Vagina (tissue), 2 donors: ENCODE measurements around the gene ARHGAP6. TPM values are rescaled to one million over a fixed set of nuclear protein-coding genes. Genes with fewer than 3 reads are reported as not detected.

Experiments used
- DNase-seq, 2 donors: peaks; one replicate each; pipeline ENCODE4 v3.0.0-alpha.2; 2017; ENCODE audit errors: extremely low spot score in 2 of 2
- H3K27ac ChIP-seq: fragments of 200-600 bp; sonication (generic); one replicate; pipeline ENCODE4 v1.5.1; 2019
- H3K27me3 ChIP-seq: fragments of 200-600 bp; sonication (generic); one replicate; pipeline ENCODE4 v1.5.1; 2019
- H3K36me3 ChIP-seq, 2 donors: fragments of 200-600 bp; sonication (generic); one replicate each; pipeline ENCODE4 v1.5.1; 2017 to 2019
- H3K4me1 ChIP-seq: fragments of 200-600 bp; sonication (generic); one replicate; pipeline ENCODE4 v1.5.1; 2019
- H3K4me3 ChIP-seq, 2 donors: fragments of 200-600 bp; sonication (generic); 1 replicate in 1 of 2; 2 replicates in 1 of 2; pipeline ENCODE4 v1.5.1; 2016 to 2019
- H3K9me3 ChIP-seq: fragments of 200-600 bp; sonication (generic); one replicate; pipeline ENCODE4 v1.5.1; 2019
- POLR2A ChIP-seq, 2 donors: fragments of 450-650 bp; IDR thresholded peaks; one replicate each; pipeline ENCODE4 v1.6.1; 2017; ENCODE audit warnings: antibody characterized with exemption in 2 of 2, mild to moderate bottlenecking in 2 of 2, moderate library complexity in 2 of 2
- POLR2AphosphoS5 ChIP-seq, 2 donors: sonication (generic); formaldehyde crosslinking; IDR thresholded peaks; one replicate each; pipeline ENCODE4 v1.9.0; 2017; ENCODE audit warnings: antibody characterized with exemption in 2 of 2, mild to moderate bottlenecking in 2 of 2, low read depth in 1 of 2; ENCODE audit not compliant: insufficient read depth in 1 of 2
- intact Hi-C: fragments of 100-400 bp; cut with DNase I; formaldehyde crosslinking; loops from one replicate; pipeline ENCODE4 v1.15.1; 2023
- total RNA-seq: library from RNA; depleted of rRNA; stranded (reverse); fragments of >200 nt; gene quantifications from one replicate; pipeline ENCODE4 v1.2.3, GENCODE V29; 2016
- TF ChIP-seq, protein P1 (sequence below), 3 experiments: fragments of 450-650 bp in 2 of 3; fragments of 200-600 bp in 1 of 3; sonication (generic) in 1 of 3; IDR thresholded peaks; one replicate each; pipeline ENCODE4 v1.5.1; 2017 to 2019; ENCODE audit warnings: antibody characterized with exemption in 3 of 3, mild to moderate bottlenecking in 2 of 3, moderate library complexity in 2 of 3

ARHGAP6 gene
- total RNA-seq, 1 donor from 2014 or later, result 15.7 TPM

GRCh38 chrX:11551151-11551550 lies 114.6 kb downstream of the ARHGAP6 start:
- DNase-seq, result no peak
- Histone ChIP-seq H3K36me3 (no peaks in the 10 kb centered on the region), H3K27me3 (no peaks in the 10 kb centered on the region), H3K9me3 (no peaks in the 10 kb centered on the region), H3K4me3 (no peak overlapping the region), H3K4me1 (no peaks in the 10 kb centered on the region), H3K27ac (no peak overlapping the region)
- TF ChIP-seq POLR2AphosphoS5 (IDR thresholded peaks at IDR 0.05; ENCODE audit: insufficient read depth in 1 of 2, low read depth in 1 of 2), result no peak
- TF ChIP-seq, protein P1, sequence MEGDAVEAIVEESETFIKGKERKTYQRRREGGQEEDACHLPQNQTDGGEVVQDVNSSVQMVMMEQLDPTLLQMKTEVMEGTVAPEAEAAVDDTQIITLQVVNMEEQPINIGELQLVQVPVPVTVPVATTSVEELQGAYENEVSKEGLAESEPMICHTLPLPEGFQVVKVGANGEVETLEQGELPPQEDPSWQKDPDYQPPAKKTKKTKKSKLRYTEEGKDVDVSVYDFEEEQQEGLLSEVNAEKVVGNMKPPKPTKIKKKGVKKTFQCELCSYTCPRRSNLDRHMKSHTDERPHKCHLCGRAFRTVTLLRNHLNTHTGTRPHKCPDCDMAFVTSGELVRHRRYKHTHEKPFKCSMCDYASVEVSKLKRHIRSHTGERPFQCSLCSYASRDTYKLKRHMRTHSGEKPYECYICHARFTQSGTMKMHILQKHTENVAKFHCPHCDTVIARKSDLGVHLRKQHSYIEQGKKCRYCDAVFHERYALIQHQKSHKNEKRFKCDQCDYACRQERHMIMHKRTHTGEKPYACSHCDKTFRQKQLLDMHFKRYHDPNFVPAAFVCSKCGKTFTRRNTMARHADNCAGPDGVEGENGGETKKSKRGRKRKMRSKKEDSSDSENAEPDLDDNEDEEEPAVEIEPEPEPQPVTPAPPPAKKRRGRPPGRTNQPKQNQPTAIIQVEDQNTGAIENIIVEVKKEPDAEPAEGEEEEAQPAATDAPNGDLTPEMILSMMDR (IDR thresholded peaks at IDR 0.05), result no peak
- TF ChIP-seq POLR2A (IDR thresholded peaks at IDR 0.05), result no peak
- intact Hi-C loops, result no loop called here

- Histone ChIP-seq H3K27ac (no peak overlapping the region), H3K4me3 (no peak overlapping the region), H3K4me1 (no peaks in the 10 kb centered on the region), H3K36me3 (no peaks in the 10 kb centered on the region), H3K27me3 (no peaks in the 10 kb centered on the region), H3K9me3 (no peaks in the 10 kb centered on the region)
- intact Hi-C loops, result no loop called here
- TF ChIP-seq, protein P1 (IDR thresholded peaks at IDR 0.05), result no peak
- DNase-seq, result no peak
Measured at GRCh38 chrX:11546917-11547316, 118.8 kb downstream of the ARHGAP6 start.

GRCh38 chrX:11543249-11543648 lies 122.5 kb downstream of the ARHGAP6 start:
- Histone ChIP-seq H3K36me3 (no peaks in the 10 kb centered on the region), H3K4me1 (no peaks in the 10 kb centered on the region), H3K27me3 (no peaks in the 10 kb centered on the region), H3K4me3 (no peak overlapping the region), H3K27ac (no peak overlapping the region), H3K9me3 (no peaks in the 10 kb centered on the region)
- DNase-seq, result no peak
- TF ChIP-seq POLR2AphosphoS5 (IDR thresholded peaks at IDR 0.05; ENCODE audit: insufficient read depth in 1 of 2, low read depth in 1 of 2) (no peak), POLR2A (IDR thresholded peaks at IDR 0.05) (no peak)
- TF ChIP-seq, protein P1 (IDR thresholded peaks at IDR 0.05), result no peak
- intact Hi-C loops, result no loop called here

- H3K4me1 ChIP-seq, result no peaks in the 10 kb centered on the region
- no peaks in the 10 kb centered on the region for H3K9me3 ChIP-seq
- H3K27ac ChIP-seq, result no peak overlapping the region
- H3K27me3 ChIP-seq, result no peaks in the 10 kb centered on the region
- no peaks in the 10 kb centered on the region for H3K36me3 ChIP-seq
- H3K4me3 ChIP-seq, result no peak overlapping the region
- intact Hi-C loops, result no loop called here
- TF ChIP-seq POLR2AphosphoS5 (IDR thresholded peaks at IDR 0.05; ENCODE audit: insufficient read depth in 1 of 2, low read depth in 1 of 2) (no peak), POLR2A (IDR thresholded peaks at IDR 0.05) (no peak)
- TF ChIP-seq, protein P1 (IDR thresholded peaks at IDR 0.05), result no peak
- DNase-seq, result no peak
Measured at GRCh38 chrX:11541510-11541909, 124.2 kb downstream of the ARHGAP6 start.

GRCh38 chrX:11540532-11541377 lies 125.0 kb downstream of the ARHGAP6 start:
- Histone ChIP-seq H3K4me1 (no peaks in the 10 kb centered on the region), H3K27me3 (no peaks in the 10 kb centered on the region), H3K36me3 (no peaks in the 10 kb centered on the region), H3K27ac (no peak overlapping the region), H3K9me3 (no peaks in the 10 kb centered on the region), H3K4me3 (no peak overlapping the region)
- DNase-seq, result no peak
- intact Hi-C loops, result no loop called here
- TF ChIP-seq POLR2AphosphoS5 (IDR thresholded peaks at IDR 0.05; ENCODE audit: insufficient read depth in 1 of 2, low read depth in 1 of 2), result no peak
